IMR-90 (cell line): ENCODE measurements around the gene PVALEF. TPM values are rescaled to one million over a fixed set of nuclear protein-coding genes. Genes with fewer than 3 reads are reported as not detected.

Experiments
- ATAC-seq: fragments of 200-7000 bp; cut with Tn5 transposase; 2 replicates; pipeline ENCODE4 v1.9.1; 2020; ENCODE audit warnings: low read depth, mild to moderate bottlenecking, moderate library complexity
- BruUV-seq: library from RNA; stranded (reverse); fragments of 400-500 nt; replicated peaks from 2 replicates; lab custom pipeline; 2021; lab: Mats Ljungman, UMichigan
- CTCF ChIA-PET: fragments of 300-600 bp; formaldehyde crosslinking; extraction: SDS; loops from one replicate; lab custom pipeline; 2021; ENCODE audit warnings: antibody characterized with exemption; lab: Yijun Ruan, JAX
- POLR2A ChIA-PET: fragments of 300-600 bp; sonication (Branson Sonifier 250); formaldehyde crosslinking; loops from one replicate; lab custom pipeline; 2022; ENCODE audit warnings: antibody characterized with exemption; ENCODE audit not compliant: unreplicated experiment; lab: Charles Lee
- DNase-seq: peaks from one replicate; pipeline ENCODE4 v3.0.0; 2013
- H2AFZ ChIP-seq: replicated peaks from 2 replicates; pipeline ENCODE3; 2013; ENCODE audit warnings: low read length, mild to moderate bottlenecking; ENCODE audit not compliant: poor library complexity
- H2AK5ac ChIP-seq: 2 replicates; pipeline ENCODE4 v1.6.1; 2013; ENCODE audit warnings: low read depth, low read length, inconsistent platforms
- H2AK9ac ChIP-seq: replicated peaks from 2 replicates; pipeline ENCODE3; 2013; ENCODE audit warnings: mild to moderate bottlenecking, low read depth, low read length, moderate library complexity; ENCODE audit not compliant: poor library complexity
- H2BK120ac ChIP-seq: 2 replicates; pipeline ENCODE4 v1.6.1; 2013; ENCODE audit warnings: low read depth, low read length, inconsistent platforms
- H2BK15ac ChIP-seq: 3 replicates; pipeline ENCODE4 v1.6.1; 2013; ENCODE audit warnings: low read depth, low read length, inconsistent platforms
- H2BK20ac ChIP-seq: 2 replicates; pipeline ENCODE4 v1.6.1; 2013; ENCODE audit warnings: low read depth, mild to moderate bottlenecking, inconsistent platforms, low read length, moderate library complexity
- H2BK5ac ChIP-seq: 2 replicates; pipeline ENCODE4 v1.6.1; 2013; ENCODE audit warnings: mild to moderate bottlenecking, low read depth, low read length, inconsistent platforms; ENCODE audit not compliant: poor library complexity, severe bottlenecking
- H3K14ac ChIP-seq: replicated peaks from 2 replicates; pipeline ENCODE4 v1.6.1; 2013; ENCODE audit warnings: low read depth, low read length, inconsistent platforms
- H3K18ac ChIP-seq: 2 replicates; pipeline ENCODE4 v1.6.1; 2013; ENCODE audit warnings: low read depth, low read length, control low read depth
- H3K23ac ChIP-seq: 2 replicates; pipeline ENCODE4 v1.6.1; 2013; ENCODE audit warnings: low read depth, low read length, inconsistent platforms
- H3K27ac ChIP-seq: 2 replicates; pipeline ENCODE4 v1.5.1; 2013; ENCODE audit warnings: mild to moderate bottlenecking, control low read depth, low read length; ENCODE audit not compliant: insufficient read depth
- H3K27me3 ChIP-seq: 2 replicates; pipeline ENCODE4 v1.6.1; 2013; ENCODE audit warnings: low read length; ENCODE audit not compliant: control insufficient read depth, insufficient read depth
- H3K36me3 ChIP-seq: 2 replicates; pipeline ENCODE4 v1.6.1; 2013; ENCODE audit warnings: low read length, mixed read lengths; ENCODE audit not compliant: control insufficient read depth, insufficient read depth
- H3K4ac ChIP-seq: 2 replicates; pipeline ENCODE4 v1.6.1; 2013; ENCODE audit warnings: low read depth, low read length, inconsistent platforms
- H3K4me1 ChIP-seq: 2 replicates; pipeline ENCODE4 v1.6.1; 2013; ENCODE audit warnings: low read length, mixed read lengths; ENCODE audit not compliant: control insufficient read depth, insufficient read depth
- H3K4me2 ChIP-seq: 2 replicates; pipeline ENCODE4 v1.6.1; 2013; ENCODE audit warnings: low read depth, mild to moderate bottlenecking, control low read depth, low read length, moderate library complexity
- H3K4me3 ChIP-seq: 2 replicates; pipeline ENCODE4 v1.5.1; 2013; ENCODE audit warnings: low read depth, mild to moderate bottlenecking, control low read depth, low read length, moderate library complexity; ENCODE audit not compliant: insufficient read depth
- H3K56ac ChIP-seq: 2 replicates; pipeline ENCODE4 v1.6.1; 2013; ENCODE audit warnings: low read length, inconsistent platforms; ENCODE audit not compliant: insufficient read depth; ENCODE audit errors: extremely low read depth
- H3K79me1 ChIP-seq, 2 experiments: 2 replicates each; pipeline ENCODE4 v1.6.1; 2013; ENCODE audit warnings: low read length in 2 of 2, inconsistent platforms in 1 of 2, low read depth in 1 of 2
- H3K9ac ChIP-seq: 2 replicates; pipeline ENCODE4 v1.6.1; 2013; ENCODE audit warnings: low read depth, low read length, control low read depth
- H3K9me1 ChIP-seq: 2 replicates; pipeline ENCODE4 v1.6.1; 2013; ENCODE audit warnings: low read length, inconsistent platforms; ENCODE audit not compliant: insufficient read depth
- H3K9me3 ChIP-seq: 2 replicates; pipeline ENCODE4 v1.6.1; 2013; ENCODE audit warnings: low read length; ENCODE audit not compliant: control insufficient read depth, insufficient read depth
- H4K20me1 ChIP-seq: 2 replicates; pipeline ENCODE4 v1.6.1; 2013; ENCODE audit warnings: low read length, inconsistent platforms; ENCODE audit not compliant: insufficient read depth
- H4K5ac ChIP-seq: 2 replicates; pipeline ENCODE4 v1.6.1; 2013; ENCODE audit warnings: mild to moderate bottlenecking, low read depth, low read length, control low read depth
- H4K8ac ChIP-seq, 2 experiments: 2 replicates each; pipeline ENCODE4 v1.6.1; 2013; ENCODE audit warnings: low read depth in 2 of 2, low read length in 2 of 2, control low read depth in 1 of 2, inconsistent platforms in 1 of 2
- H4K91ac ChIP-seq: 2 replicates; pipeline ENCODE4 v1.6.1; 2013; ENCODE audit warnings: low read depth, low read length, inconsistent platforms; ENCODE audit not compliant: insufficient read depth
- BHLHE40 ChIP-seq: fragments of 150-350 bp; IDR thresholded peaks from 2 replicates; pipeline ENCODE4 v1.6.1; 2016; ENCODE audit warnings: mild to moderate bottlenecking, low read depth, low read length
- CEBPB ChIP-seq: IDR thresholded peaks from 2 replicates; pipeline ENCODE4 v1.6.1; 2012; ENCODE audit warnings: low read depth, low read length, improper control_type of control experiment
- CTCF ChIP-seq: conservative IDR thresholded peaks from 2 replicates; pipeline ENCODE4 v1.5.1; 2012; ENCODE audit warnings: mild to moderate bottlenecking, low read depth, low read length, improper control_type of control experiment
- FOS ChIP-seq: fragments of 150-350 bp; IDR thresholded peaks from 2 replicates; pipeline ENCODE4 v1.6.1; 2016; ENCODE audit warnings: low read depth, low read length
- MAFK ChIP-seq: IDR thresholded peaks from 2 replicates; pipeline ENCODE4 v1.6.1; 2012; ENCODE audit warnings: low read depth, low read length, improper control_type of control experiment
- MAZ ChIP-seq: IDR thresholded peaks from 2 replicates; pipeline ENCODE4 v1.6.1; 2012; ENCODE audit warnings: low read depth, mild to moderate bottlenecking, low read length, improper control_type of control experiment, moderate library complexity, borderline replicate concordance
- MXI1 ChIP-seq: IDR thresholded peaks from 2 replicates; pipeline ENCODE4 v1.6.1; 2012; ENCODE audit warnings: low read depth, mild to moderate bottlenecking, low read length, moderate library complexity, borderline replicate concordance
- NFE2L2 ChIP-seq: fragments of 150-350 bp; IDR thresholded peaks from 2 replicates; pipeline ENCODE4 v1.6.1; 2016; ENCODE audit warnings: low read depth, mild to moderate bottlenecking, low read length
- POLR2A ChIP-seq: IDR thresholded peaks from 2 replicates; pipeline ENCODE4 v1.6.1; 2012; ENCODE audit warnings: mild to moderate bottlenecking, low read depth, low read length
- RAD21 ChIP-seq: IDR thresholded peaks from 2 replicates; pipeline ENCODE4 v1.6.1; 2012; ENCODE audit warnings: low read length, improper control_type of control experiment
- RCOR1 ChIP-seq: IDR thresholded peaks from 2 replicates; pipeline ENCODE4 v1.6.1; 2012; ENCODE audit warnings: mild to moderate bottlenecking, low read length, improper control_type of control experiment; ENCODE audit not compliant: insufficient replicate concordance
- SMC3 ChIP-seq: fragments of 150-350 bp; IDR thresholded peaks from 2 replicates; pipeline ENCODE4 v1.6.1; 2016; ENCODE audit warnings: low read depth, mild to moderate bottlenecking, antibody characterized with exemption, low read length, moderate library complexity
- USF2 ChIP-seq: fragments of 150-350 bp; IDR thresholded peaks from 2 replicates; pipeline ENCODE4 v1.6.1; 2017; ENCODE audit warnings: mild to moderate bottlenecking, antibody characterized with exemption, low read length, low read depth
- WGBS, 2 experiments: methylation state at CpG; one replicate each; pipeline versions ENCODE4 v1.1.5 to v1.1.7; 2013; ENCODE audit warnings: missing lambda C conversion rate in 2 of 2; ENCODE audit not compliant: insufficient read length in 1 of 2; ENCODE audit errors: extremely low coverage in 2 of 2; 5-methylcytosine and 5-hydroxymethylcytosine counted together
- dilution Hi-C: fragments of 300-500 bp; cut with HindIII; formaldehyde crosslinking; loops from one replicate; pipeline ENCODE4 v1.14.3; 2018; ENCODE audit warnings: low sequenced_read_pairs; ENCODE audit not compliant: unreplicated experiment
- in situ Hi-C: fragments of 300-500 bp; cut with MboI; formaldehyde crosslinking; loops from 3 replicates; pipeline ENCODE4 v1.14.3; 2019; ENCODE audit warnings: low sequenced_read_pairs, inconsistent platforms, mixed read lengths
- intact Hi-C: fragments of 100-400 bp; cut with micrococcal nuclease; formaldehyde crosslinking; loops from 2 replicates; pipeline ENCODE4 v1.10.0; 2022
- polyA plus RNA-seq, 3 experiments: library from polyadenylated mRNA; depleted of rRNA; stranded (reverse); fragments of >200 nt; gene quantifications; 2 replicates each; pipeline ENCODE4 v1.2.3, GENCODE V29; 2012; ENCODE audit warnings: low replicate concordance in 1 of 3
- total RNA-seq: library from RNA; depleted of rRNA; stranded (reverse); fragments of >200 nt; gene quantifications from 2 replicates; pipeline ENCODE4 v1.2.3, GENCODE V29; 2012
- TF ChIP-seq, protein P1 (sequence below): fragments of 150-350 bp; IDR thresholded peaks from 2 replicates; pipeline ENCODE4 v1.6.1; 2016; ENCODE audit warnings: low read depth, mild to moderate bottlenecking, low read length, moderate library complexity, borderline replicate concordance

The PVALEF gene
- total and polyA plus RNA-seq, 2 of the 4 experiments (the other 2 are of a cell fraction) = not detected

DNA sequence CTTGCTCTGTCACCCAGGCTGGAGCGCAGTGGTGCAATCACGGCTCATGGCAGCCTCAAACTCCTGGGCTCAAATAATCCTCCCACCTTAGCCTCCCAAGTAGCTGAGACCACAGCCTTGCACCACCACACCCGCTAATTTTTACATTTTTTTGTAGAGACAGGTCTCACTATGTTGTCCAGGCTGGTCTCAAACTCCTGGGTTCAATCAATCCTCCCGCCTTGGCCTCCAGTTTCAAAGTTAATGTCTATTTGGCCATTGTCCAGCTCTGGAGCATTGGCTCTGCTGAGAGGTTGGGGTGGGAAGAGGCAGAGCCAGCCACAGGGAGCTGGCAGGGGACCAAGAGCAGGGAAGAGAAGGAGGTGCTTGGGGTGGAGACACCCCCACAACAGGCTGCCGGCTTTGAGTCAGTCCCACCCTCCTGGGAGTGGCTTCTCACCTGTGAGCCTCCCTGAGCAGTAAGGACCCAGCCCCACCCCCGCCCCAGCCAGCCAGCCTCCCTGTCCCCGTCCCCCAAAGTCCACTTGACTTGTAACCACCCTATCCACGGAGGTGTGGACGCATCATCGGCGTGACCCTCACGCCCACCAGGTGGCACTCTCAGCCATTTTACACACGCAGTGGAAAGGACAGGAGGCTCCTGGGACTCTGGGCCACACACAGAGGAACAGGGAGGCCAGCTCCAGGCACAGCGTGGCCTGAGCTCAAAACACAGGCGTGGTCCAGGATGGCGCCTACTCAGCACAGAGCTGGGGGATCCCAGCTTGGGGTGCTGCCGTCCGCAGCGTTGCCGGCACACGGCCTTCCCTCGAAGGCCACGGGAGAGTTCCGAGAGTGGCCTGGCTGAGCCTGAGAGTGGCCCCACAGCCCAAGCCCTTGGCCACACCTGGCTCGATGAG is 22.8 kb upstream of the PVALEF start:
- Histone ChIP-seq H3K4me1 (no peaks in the 10 kb centered on the region), H3K9me3 (no peaks in the 10 kb centered on the region), H4K91ac (no peak overlapping the region), H2BK20ac (no peak overlapping the region), H3K18ac (no peak overlapping the region), H3K4me2 (no peak overlapping the region), H2AFZ (peak overlapping the region; percentile 94), H3K56ac (no peak overlapping the region), H2BK5ac (no peak overlapping the region), H3K36me3 (no peaks in the 10 kb centered on the region), H2AK9ac (no peak overlapping the region), H3K14ac (no peak overlapping the region), H3K9me1 (peaks cover 3% of the 10 kb centered on the region; the same call in 1 of the 2 replicates), H4K5ac (no peak overlapping the region), H3K27me3 (peaks cover 5% of the 10 kb centered on the region), H3K79me1 (no peaks in the 10 kb centered on the region), H3K4me3 (no peak overlapping the region), H4K8ac (peak overlapping the region in 1 of 2 experiments; percentile 74; a peak in 1 of 4 replicates), H3K23ac (no peak overlapping the region), H2BK15ac (no peak overlapping the region), H4K20me1 (no peaks in the 10 kb centered on the region), H3K4ac (no peak overlapping the region), H3K9ac (no peak overlapping the region), H2BK120ac (no peak overlapping the region), H2AK5ac (no peak overlapping the region), H3K27ac (no peak overlapping the region)
- DNase-seq (peak; percentile 56), ATAC-seq (peak; percentile 98)
- dilution Hi-C loops (no loop called here), in situ Hi-C loops (no loop called here), intact Hi-C loops (loop anchor here (1.0 to 5.0 kb wide), 3 partner anchors 58 to 99 kb away; partner anchors contain the start of gene CEP131)
- ChIA-PET CTCF (interaction anchor here (0.6 to 1.4 kb wide), 4 partner anchors 10 to 562 kb away, joined by 3 to 7 read pairs (median 4); no protein-coding TSS in a partner anchor), POLR2A (no interaction called here)
- BruUV-seq = no TSS peak
- no peak for TF ChIP-seq MAZ
- peak; percentile 78 for TF ChIP-seq SMC3
- no peak for TF ChIP-seq BHLHE40
- no peak for TF ChIP-seq USF2
- peak; percentile 72 for TF ChIP-seq RAD21
- TF ChIP-seq, protein P1, sequence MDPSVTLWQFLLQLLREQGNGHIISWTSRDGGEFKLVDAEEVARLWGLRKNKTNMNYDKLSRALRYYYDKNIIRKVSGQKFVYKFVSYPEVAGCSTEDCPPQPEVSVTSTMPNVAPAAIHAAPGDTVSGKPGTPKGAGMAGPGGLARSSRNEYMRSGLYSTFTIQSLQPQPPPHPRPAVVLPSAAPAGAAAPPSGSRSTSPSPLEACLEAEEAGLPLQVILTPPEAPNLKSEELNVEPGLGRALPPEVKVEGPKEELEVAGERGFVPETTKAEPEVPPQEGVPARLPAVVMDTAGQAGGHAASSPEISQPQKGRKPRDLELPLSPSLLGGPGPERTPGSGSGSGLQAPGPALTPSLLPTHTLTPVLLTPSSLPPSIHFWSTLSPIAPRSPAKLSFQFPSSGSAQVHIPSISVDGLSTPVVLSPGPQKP = no peak
- TF ChIP-seq CTCF = peak; percentile 70
- no peak for TF ChIP-seq POLR2A
- TF ChIP-seq MXI1 = no peak
- no peak for TF ChIP-seq MAFK
- no peak for TF ChIP-seq RCOR1
- no peak for TF ChIP-seq CEBPB
- TF ChIP-seq FOS = no peak
- no peak for TF ChIP-seq NFE2L2
- 53% methylated on average over 10 of the region's 25 CpGs; no CpG with 5 or more reads in 1 of the 2 experiments for WGBS, 2 experiments
